Measurements from ENCODE around the gene BMPER. TPM values are rescaled to one million over a fixed set of nuclear protein-coding genes. Genes with fewer than 3 reads are reported as not detected.

Gene BMPER
- total RNA-seq, 1 experiment from 2014 or later = not detected

- in situ Hi-C loops (cut with HindIII; ENCODE audit: low pct_unique_long_range_greater_than_20kb, low sequenced_read_pairs) = no loop called here
- Histone ChIP-seq H3K4me1 (ENCODE audit: control insufficient read depth, insufficient read depth, low read length) (no peaks in the 10 kb centered on the region), H3K36me3 (ENCODE audit: control insufficient read depth, insufficient read depth, low read length) (no peaks in the 10 kb centered on the region), H3K27ac (ENCODE audit: low read length) (no peak overlapping the region), H3K27me3 (ENCODE audit: control insufficient read depth, insufficient read depth, low read length) (no peaks in the 10 kb centered on the region), H3K9me3 (ENCODE audit: control insufficient read depth, insufficient read depth, low read depth, low read length) (no peaks in the 10 kb centered on the region), H3K4me3 (ENCODE audit: low read depth in 2 of 2, low read length in 2 of 2) (no peak overlapping the region)
- ATAC-seq (no peak), DNase-seq (ENCODE audit: low read depth, low spot score) (no peak)
- TF ChIP-seq, protein P1, sequence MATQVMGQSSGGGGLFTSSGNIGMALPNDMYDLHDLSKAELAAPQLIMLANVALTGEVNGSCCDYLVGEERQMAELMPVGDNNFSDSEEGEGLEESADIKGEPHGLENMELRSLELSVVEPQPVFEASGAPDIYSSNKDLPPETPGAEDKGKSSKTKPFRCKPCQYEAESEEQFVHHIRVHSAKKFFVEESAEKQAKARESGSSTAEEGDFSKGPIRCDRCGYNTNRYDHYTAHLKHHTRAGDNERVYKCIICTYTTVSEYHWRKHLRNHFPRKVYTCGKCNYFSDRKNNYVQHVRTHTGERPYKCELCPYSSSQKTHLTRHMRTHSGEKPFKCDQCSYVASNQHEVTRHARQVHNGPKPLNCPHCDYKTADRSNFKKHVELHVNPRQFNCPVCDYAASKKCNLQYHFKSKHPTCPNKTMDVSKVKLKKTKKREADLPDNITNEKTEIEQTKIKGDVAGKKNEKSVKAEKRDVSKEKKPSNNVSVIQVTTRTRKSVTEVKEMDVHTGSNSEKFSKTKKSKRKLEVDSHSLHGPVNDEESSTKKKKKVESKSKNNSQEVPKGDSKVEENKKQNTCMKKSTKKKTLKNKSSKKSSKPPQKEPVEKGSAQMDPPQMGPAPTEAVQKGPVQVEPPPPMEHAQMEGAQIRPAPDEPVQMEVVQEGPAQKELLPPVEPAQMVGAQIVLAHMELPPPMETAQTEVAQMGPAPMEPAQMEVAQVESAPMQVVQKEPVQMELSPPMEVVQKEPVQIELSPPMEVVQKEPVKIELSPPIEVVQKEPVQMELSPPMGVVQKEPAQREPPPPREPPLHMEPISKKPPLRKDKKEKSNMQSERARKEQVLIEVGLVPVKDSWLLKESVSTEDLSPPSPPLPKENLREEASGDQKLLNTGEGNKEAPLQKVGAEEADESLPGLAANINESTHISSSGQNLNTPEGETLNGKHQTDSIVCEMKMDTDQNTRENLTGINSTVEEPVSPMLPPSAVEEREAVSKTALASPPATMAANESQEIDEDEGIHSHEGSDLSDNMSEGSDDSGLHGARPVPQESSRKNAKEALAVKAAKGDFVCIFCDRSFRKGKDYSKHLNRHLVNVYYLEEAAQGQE (IDR thresholded peaks at IDR 0.05; ENCODE audit: insufficient read depth in 1 of 2, low read depth in 2 of 2, low read length in 1 of 2) = no peak
- TF ChIP-seq SIN3A (IDR thresholded peaks at IDR 0.05; ENCODE audit: borderline replicate concordance, insufficient read depth, low read depth, low read length) (no peak), POLR2AphosphoS5 (IDR thresholded peaks at IDR 0.05; ENCODE audit: low read depth, low read length) (no peak)
- BruUV-seq (replicated peaks) = no TSS peak
- POLR2A ChIA-PET = no interaction called here
- intact Hi-C loops (cut with micrococcal nuclease; ENCODE audit: unreplicated experiment) = no loop called here
- CTCF ChIA-PET = no interaction called here
Observed at GRCh38 chr7:34108165-34108564, 202.8 kb downstream of the BMPER start.

- Histone ChIP-seq H3K9me3 (ENCODE audit: control insufficient read depth, insufficient read depth, low read depth, low read length) (peaks cover 2% of the 10 kb centered on the region; the same call in 1 of the 2 replicates), H3K4me1 (ENCODE audit: control insufficient read depth, insufficient read depth, low read length) (no peaks in the 10 kb centered on the region), H3K27me3 (ENCODE audit: control insufficient read depth, insufficient read depth, low read length) (no peaks in the 10 kb centered on the region), H3K4me3 (ENCODE audit: low read depth in 2 of 2, low read length in 2 of 2) (no peak overlapping the region), H3K36me3 (ENCODE audit: control insufficient read depth, insufficient read depth, low read length) (no peaks in the 10 kb centered on the region), H3K27ac (ENCODE audit: low read length) (no peak overlapping the region)
- TF ChIP-seq SIN3A (IDR thresholded peaks at IDR 0.05; ENCODE audit: borderline replicate concordance, insufficient read depth, low read depth, low read length) (no peak), CTCF (IDR thresholded peaks at IDR 0.05) (no peak), TCF7L2 (IDR thresholded peaks at IDR 0.05; ENCODE audit: low read depth, low read length) (no peak), POLR2AphosphoS5 (IDR thresholded peaks at IDR 0.05; ENCODE audit: low read depth, low read length) (no peak)
- TF ChIP-seq, protein P1 (IDR thresholded peaks at IDR 0.05; ENCODE audit: insufficient read depth in 1 of 2, low read depth in 2 of 2, low read length in 1 of 2) = no peak
- intact Hi-C loops (cut with micrococcal nuclease; ENCODE audit: unreplicated experiment) (no loop called here), in situ Hi-C loops (cut with HindIII; ENCODE audit: low pct_unique_long_range_greater_than_20kb, low sequenced_read_pairs) (no loop called here)
- ChIA-PET CTCF (no interaction called here), POLR2A (no interaction called here)
- DNase-seq (ENCODE audit: low read depth, low spot score) = no peak
- ATAC-seq = no peak
- BruUV-seq (replicated peaks) = no TSS peak
Observed at GRCh38 chr7:34109936-34110780, 204.8 kb downstream of the BMPER start.
